GM21447 (cell line): Measurements from ENCODE around the gene GRM7.

Source experiments
- ATAC-seq: cut with Tn5 transposase; IDR thresholded peaks from one replicate; pipeline ENCODE4 v1.9.1; 2021; ENCODE audit not compliant: unreplicated experiment

The GRM7 gene

DNA sequence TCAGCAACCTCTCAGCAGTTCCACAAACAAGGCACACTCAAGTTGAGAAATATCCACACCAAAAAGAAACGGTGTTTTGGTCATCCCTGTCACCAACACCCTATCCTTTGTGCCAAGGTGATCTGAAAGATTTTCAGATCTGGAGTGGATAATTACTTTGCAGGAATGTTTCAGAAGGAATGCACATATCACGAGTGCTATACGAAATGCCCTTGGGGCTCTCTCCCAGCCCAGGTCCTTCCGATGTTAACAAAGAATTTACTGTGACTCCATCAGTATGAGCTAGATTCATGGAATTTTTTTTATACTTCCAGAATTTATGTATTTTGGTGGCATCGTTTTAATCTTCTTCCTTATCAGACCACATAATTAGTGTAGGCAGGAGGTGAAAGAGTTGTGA, 105.0 kb downstream of the GRM7 start:
- no peak for ATAC-seq

DNA sequence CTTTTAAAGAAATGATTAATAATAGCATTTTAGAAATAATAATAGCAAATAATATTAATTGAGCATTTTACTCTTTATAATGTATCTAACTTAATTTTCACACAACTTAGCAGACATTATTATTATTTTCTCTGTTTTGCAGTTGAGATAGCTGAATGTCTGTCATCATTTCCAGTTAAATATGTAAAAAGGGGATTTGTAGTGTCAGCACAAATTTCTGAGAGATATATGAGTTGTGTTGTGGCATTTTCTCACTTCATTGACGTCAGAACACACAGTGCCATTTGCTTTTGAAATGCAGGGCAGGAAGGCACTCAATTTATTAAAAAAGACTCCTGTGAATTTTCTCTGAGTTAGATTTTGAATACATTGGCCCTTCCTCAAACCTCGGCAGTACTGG, 111.0 kb downstream of the GRM7 start:
- no peak for ATAC-seq

DNA sequence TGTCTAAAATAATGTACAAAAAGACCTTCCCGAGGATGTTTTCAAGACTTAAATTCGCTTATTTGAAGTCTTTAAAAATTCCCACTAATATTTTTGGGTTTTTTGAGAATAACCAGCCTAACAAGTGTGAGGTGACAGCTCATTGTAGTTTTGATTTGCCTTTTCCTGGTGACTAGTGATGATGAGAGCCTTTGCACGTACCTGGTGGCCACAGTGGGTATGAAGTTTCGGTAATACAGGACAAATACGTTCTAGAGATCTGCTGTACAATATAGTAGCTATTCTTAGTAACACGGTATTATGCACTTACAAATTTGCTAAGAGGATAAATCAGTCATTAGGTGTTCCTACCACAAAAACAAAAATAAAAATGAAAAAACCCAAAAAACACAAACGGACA, 124.9 kb downstream of the GRM7 start:
- ATAC-seq, result no peak

DNA sequence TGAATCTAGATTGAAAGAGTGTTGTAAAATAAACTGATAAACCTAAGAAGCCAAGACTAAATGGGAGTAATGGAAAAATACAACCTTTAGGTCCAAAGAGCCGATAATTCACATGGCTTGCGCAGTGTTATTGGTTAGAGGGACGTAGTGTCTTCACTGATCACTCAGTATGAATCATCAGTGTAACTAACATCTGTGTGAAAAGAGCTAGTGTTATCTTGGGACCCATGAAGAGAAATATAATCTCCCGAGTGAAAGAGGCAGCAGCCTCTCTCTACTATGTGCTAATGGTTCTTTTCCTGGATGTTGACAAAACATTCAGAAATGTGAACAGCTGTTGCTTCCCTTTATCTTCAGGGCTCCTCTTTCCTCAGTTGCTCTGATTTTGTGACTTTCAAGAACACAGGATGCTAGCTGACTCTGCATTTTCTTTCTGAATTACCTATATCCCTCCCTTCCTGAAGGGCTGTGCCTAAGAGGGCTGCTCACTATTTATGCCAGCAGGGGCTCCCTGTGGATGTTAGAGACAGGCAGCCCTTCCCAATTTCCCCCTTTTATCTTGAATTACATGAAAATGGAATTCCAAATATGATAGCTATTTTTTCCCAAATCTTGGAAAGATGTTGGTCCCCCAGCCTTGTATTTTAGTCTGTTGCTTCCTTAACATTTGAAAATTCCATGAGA, 128.8 kb downstream of the GRM7 start:
- ATAC-seq, result no peak

DNA sequence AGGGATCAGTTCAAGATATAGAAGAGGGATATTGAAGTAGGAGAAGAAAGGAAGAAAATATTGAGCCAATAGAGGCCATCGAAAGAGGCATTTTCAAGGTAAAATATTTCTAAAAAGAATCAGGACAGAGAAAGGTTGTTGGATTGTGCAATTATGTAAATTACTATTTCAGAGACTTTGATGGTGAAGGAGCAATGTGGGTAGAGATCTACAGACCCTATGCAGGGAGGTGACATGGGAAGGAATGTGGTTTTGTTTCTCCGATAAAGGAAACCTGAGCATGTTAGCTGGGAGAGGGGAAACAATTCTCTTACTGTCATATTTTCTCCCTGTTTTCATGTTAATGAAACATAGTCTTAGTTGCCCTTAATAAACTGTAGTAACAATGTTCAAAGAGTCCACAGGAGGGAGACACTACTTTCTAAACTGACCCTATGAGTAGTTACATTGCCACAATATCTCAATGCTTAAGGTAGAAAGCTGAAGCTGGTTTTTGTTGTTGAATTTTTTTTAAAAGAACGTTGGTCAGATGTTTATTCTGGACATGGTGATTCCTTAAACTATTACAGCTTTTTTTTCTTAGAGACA, 133.3 kb downstream of the GRM7 start:
- ATAC-seq, result no peak

DNA sequence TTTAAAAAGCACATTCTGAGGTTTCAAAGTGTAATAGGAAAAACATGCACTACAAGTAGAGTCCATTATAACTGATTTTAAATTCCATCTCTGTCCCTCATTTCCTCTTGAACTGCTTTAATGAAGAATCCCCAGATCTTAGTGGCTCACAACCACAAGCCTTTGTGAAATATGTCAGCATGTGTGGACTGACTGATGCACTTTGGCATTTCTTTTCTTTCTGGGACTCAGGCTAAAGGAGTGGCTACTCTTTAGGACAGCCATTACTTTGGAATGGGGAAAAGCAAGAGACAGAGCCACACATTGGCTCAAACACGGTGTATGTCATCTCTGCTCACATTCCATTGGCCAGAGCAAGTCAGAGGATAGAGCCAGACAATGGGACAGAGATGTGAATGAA, 139.6 kb downstream of the GRM7 start:
- no peak for ATAC-seq

DNA sequence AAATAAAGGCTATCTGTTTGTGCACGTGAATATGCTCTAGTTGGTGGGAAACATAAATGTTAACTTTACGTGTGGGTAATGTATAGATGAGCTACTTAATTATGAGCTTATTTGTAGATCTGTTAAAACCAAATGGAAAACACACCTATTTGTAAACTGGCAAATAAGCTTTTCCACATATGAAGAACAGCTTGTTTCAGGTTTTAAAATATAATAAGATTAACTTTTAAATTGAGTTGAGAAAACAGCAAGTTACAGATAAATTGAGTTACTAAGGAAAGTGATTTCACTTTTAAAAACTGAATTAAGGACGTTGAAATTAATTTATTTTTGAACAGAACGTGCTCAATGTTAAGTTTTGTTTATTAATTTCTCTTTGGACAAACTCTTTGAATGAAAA, 140.5 kb downstream of the GRM7 start:
- ATAC-seq, result no peak

DNA sequence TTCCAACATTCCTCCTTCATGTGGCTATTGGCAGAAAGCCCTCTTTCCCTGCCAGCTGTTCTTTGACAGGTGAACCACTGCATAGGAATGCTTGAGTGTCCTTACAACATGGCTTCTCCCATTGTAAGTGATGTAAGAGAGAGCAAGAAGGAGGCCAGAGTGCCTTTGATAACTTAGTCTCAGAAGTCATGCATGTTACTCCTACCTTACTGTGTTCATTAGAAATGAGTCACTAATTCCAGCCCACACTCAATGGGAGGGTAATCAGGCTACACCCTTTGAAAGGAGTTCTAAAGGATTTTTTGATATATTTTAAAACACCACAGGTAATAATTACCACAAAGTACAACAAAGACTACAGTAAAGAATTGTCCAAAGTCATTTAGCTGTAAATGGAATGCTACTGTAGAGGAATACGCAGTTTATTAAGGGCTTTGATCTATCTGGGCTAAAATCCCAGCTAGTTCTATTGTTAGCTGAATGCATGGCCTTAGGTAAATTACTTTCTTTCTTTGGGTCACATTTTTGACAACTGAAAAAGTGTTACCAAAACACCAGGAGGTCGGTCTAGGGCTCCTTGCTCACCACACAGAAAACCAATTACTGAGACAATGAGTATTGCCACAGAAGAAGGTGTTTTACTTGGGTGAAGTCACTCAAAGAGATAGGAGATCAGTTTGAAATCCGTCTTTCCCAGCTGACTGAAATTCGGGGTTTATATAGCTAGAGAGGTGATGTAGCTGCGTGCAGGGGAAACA, 154.9 kb downstream of the GRM7 start:
- ATAC-seq, result no peak

DNA sequence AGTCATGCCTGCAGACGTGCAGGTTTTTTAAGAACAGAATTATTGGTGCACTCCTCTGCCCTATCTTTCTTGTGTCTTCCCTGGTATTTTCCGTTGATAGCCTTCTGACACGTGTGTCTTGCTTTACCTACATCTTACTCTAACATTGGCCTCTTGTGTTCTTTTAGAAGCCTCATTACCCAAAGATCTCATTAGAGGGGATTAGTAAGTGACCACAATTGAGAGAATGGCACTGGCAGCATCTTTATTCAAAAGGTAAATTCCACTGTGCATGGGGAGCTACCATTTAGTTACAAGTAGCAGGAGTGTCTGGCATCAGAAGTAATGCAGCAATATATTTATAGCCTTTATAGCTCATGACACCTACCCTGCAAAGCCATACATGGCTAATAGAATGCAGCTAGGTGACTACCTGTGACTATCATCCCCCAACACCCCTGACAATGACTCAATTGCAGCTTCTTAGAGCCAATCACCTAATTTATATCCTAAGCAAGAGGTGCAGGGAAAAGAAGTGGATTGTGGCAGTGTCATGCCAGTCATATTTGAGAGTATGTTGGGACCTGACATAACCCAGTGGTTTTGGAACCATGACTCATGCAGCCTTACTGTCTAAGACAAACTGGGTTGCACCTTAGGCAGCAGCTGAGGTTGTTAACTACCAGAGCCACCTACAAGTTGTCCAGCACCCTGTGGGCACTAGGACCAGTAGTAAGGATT, 164.8 kb downstream of the GRM7 start:
- ATAC-seq, result no peak

DNA sequence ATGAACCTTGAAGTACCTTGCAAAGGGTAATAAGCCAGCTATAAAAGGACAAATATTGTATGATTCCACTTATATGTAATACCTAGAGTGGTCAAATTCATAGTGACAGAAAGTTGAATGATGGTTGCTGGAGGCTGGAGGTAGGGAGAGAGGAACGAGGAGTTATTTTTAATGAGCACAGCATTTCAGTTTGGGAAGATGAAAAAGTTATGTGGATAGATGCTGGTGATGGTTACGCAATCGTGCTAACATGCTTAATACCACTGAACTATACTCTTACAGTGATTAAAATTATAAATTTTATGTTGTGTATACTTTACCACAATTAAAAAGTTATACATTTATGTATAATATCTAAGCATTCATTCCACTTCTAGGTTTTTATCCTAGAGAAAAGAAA, 168.6 kb downstream of the GRM7 start:
- no peak for ATAC-seq

DNA sequence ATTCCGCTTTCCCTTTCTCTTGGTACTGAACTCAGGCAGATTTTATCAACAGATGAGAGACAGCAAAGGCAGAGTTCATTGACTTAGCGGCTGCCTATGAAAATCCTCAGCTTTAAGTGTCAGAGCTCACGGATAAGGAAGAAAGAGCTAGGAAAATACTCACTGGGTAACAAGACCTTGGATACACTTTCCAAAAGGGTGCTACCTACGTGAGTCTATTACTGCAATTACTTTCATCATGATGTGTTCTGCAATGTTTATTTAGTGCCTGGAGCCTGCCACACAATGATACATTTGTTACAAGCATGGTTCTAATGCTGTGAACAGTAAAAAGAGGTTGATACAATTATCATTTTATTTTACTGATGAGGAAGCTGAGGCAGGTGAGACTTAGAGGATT, 177.5 kb downstream of the GRM7 start:
- ATAC-seq, result no peak

DNA sequence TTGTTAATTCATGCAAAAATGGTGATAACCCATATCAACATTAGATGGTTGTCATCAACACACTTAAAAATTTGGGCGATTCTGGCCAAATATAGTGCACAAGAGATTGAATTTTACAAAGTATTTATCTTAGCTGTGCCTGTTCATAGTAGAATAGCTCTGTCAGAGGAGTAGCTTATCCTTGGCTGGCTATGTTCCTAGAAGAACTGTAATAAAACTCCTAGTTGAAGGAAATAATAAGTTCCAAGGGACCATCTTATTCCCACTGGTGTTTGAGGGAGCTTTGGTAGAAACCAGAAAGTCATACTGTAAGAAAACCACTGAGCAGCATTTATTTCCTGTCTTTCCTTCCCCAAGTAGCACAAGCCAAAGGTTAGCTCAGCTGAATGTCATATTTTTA, 201.8 kb downstream of the GRM7 start:
- no peak for ATAC-seq

DNA sequence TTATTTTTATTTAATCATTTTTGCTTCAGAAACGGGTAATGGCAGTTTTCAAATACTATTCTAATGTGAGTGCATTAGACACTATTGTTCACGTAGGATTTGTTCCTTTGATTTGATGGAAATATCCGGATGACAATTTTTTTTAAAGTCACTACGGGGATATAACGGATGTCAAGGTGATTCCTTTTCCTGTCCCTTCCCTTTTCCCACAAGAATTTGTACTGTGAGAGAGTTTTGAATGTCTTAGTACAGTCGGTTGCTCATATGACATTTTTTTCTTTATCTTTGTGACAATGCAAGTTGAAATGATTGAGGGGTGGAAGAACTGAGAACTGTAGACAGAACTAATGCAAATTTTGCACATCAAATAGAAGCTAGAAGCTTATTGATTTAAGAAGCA, 209.5 kb downstream of the GRM7 start:
- ATAC-seq, result no peak

DNA sequence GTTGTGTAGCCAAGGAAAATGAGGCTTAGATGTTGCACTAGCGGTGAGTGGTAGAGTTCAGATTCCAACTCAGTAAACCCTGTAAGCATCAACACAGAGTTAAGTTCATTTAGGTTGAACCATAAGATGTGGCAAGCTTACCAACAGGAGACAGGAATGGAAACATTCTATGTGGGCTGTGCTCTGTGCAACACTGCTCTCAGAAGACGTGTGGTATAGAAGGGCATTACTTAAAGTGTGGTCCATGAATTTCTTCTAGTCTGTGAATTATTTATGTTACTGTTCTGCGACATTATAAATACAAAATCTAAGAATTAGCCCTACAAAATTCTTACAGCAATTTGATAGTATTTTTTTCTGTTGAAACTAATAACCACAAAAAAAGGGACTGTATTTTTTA, 213.3 kb downstream of the GRM7 start:
- no peak for ATAC-seq

DNA sequence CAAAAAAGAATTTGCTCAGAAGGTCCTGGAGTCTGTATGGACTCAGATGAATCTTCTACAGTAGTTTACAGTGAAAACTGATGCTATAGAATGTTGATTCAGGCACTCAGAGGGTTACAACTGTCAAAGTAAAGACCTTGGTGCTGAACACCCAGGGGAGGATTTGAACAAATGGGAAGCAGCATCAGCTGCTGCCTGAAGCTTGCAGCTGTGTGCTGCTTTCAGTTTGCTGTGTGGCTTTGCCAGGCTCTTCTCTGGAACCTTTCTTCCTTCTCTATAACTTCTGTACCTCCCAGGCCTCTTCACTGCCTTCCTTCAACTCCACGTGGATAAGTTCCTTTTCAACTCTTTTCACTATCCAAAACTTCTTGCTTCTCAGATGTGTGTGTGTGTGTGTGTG, 214.2 kb downstream of the GRM7 start:
- ATAC-seq, result no peak

DNA sequence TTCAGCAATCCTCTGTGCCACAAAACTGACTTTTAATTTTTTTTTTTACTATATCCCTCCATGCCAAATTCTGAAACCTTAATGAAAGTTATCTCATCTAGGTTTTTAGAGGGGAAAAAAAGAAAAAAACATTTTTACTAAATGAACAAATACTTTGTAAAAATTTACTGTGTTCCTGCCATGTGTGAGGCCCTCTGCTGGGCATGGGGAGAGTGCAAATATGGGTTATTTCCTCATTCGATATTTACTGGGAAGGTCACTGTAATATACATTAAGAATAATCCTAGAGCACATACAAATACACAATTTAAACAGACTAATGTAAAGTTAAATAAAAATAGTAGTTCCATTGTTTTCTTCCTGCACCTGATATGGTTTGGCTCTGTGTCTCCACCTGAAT, 215.0 kb downstream of the GRM7 start:
- ATAC-seq, result no peak

DNA sequence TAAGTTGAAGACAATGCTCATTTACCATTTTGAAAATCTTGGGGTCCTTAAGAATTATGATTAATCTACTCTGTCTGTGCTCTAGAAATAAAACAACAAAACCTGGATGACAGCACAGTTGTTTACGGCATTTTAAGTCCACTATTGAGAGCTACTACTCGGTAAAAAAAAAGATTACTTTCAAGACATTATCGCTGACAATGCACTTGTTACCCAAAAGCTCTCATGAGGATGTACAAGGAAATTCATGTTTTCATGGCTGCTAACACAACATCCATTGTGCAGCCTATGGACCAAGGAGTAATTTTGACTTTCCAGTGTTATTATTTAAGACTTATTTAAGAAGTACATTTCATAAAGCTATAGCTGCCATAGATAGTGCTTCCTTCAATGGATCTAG, 221.3 kb downstream of the GRM7 start:
- no peak for ATAC-seq

DNA sequence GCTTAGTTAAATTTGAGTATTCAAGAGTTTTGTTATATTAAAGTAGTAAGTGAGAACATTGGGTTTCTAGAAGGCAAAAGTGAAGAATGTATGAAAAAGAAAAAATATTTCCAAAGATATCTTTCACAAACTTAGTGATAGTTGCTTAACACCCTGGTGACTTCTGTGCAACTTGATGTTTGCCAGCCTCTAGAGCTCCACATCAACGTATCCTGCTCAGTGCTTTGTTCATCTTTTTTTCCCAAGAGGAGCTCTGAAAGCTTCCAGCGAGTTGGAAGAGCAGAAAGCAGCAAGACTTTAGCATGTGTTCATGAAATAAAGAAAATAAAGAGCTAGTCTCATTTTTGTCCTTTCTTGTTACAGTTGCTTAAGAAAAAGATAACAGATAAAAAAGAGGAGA, 225.5 kb downstream of the GRM7 start:
- no peak for ATAC-seq

DNA sequence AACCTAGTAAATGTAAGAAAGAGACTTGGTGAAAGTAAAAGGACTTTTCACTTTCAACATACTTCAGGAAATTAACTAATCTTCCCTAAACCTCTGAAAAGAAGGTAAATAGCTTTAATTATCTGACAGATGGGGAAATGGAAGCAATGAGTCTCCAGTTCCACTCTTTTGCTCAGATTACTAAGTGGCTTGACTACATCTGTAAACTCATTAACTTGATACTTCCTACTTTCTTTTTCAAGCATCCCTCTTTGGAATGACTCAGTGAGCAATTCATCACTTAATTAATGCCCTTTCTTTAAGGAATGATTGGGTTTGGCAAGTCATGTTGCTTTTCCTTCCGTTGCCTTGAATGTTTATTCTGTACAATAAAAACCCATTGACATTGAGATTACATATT, 234.2 kb downstream of the GRM7 start:
- ATAC-seq, result no peak

DNA sequence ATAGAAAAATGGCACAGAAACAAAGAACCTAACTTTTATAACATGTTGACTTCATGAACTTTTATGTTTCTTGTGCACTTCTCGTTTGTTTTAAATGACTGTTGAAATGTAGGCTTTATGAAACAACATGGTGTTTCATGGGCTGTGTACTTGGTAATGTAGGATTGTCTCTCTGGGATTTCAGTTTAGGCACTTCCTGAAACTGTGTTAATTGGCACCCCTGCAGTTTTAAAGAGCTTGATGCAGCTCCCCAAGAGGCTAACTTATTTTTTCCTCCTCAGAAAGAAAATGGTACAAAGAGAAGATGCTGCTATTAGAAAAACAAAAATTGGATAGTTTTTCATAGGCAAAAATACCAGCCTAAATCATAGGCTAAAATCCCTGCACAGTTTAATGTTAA, 239.2 kb downstream of the GRM7 start:
- ATAC-seq, result no peak

DNA sequence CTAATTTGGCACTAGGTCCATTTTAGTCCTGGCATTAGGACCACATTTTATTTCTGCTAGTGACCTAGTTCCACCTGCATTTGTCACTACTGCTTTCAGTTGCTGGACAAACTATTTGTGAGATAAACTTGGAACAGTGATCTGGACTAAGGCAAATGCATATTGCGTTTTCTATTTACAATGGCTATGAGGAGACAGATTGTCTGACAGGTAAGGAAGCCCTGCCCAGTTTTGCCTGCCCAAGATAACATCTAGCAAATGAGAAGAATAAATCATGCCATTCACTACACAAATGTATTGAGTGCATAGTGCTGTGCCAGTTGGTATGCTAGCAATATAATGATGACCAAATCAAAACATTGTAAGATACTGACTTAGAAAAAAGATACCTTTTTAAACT, 245.7 kb downstream of the GRM7 start:
- ATAC-seq, result no peak

DNA sequence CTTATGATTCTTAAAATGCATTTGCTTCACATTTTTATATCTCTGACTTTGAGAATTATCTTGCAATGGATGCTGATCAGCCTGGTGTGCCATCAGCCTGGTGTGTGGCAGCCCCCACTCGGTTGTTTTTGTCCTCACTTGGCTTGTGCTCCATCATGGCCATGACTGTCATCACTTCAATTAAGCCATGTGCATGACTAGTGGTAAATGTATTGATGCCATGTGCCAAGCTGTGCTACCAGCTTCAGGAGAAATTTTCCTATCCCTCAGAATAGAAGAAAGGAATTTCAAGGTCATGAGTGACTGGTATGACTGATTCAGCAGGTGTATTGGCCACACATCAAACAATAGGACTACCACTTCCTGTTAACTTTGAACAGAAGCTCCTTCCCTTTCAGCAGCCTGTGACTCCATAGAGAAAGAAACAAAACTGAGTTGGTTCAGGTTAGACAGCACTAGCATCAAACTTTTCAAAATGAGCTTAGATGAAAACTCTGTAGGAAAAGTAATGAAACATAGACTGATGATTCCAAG, 251.7 kb downstream of the GRM7 start:
- no peak for ATAC-seq
